ENCODE measurements around the gene TCEAL2. TPM values are rescaled to one million over a fixed set of nuclear protein-coding genes. Genes with fewer than 3 reads are reported as not detected.

Gene TCEAL2
- not detected in 2 replicates for total RNA-seq

DNA sequence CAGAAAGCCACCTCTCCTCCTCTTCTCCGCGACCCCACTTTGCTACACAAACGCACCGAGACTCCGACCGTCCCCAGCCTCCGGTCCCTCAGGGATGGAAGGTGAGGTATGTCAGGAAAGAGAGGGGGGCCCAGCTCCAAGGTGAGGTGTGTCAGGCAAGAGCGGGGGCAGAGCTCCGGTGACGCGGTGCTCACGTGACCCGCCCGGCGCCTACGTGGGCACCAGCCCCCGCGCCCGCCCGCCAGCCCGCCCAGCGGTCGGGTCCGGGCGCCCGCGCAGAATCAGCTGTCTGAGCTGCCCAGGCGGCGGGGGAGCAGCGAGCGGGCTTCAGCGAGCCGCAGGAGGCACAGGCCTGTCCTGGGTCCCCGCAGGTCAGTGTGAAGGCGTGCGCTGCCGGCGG lies at the start of gene TCEAL2:
TSS of gene TCEAL2 (plus strand) at position 244 of the 400 bp plus-strand sequence. CDS start 1,152 bp downstream, outside the sequence.

GRCh38 chrX:102142274-102142673 lies 16.8 kb downstream of the TCEAL2 start, which contains the start of gene TCEAL6:
TSS of gene TCEAL6 (minus strand) at chrX:102142481.

GRCh38 chrX:102155806-102156179 lies 30.3 kb downstream of the TCEAL2 start, which contains the start of gene BEX5:
TSS of gene BEX5 (minus strand) at chrX:102155977. CDS start at chrX:102154265, 1,712 bp downstream.

Other genes starting within 250 kb of the TCEAL2 start
- gene ZMAT1, start 193.7 kb upstream of the TCEAL2 start, total RNA-seq = 0.24 TPM in 1 of 2 replicates, not detected in the other
- gene TCEAL6, start 16.8 kb downstream of the TCEAL2 start, total RNA-seq = not detected in 2 replicates
- 1.1 and 1.2 TPM in 2 replicates for gene BEX5, start 30.3 kb downstream of the TCEAL2 start, total RNA-seq
- gene TCP11X1, start 89.6 kb downstream of the TCEAL2 start, total RNA-seq = not detected in 2 replicates
- not detected in 2 replicates for gene NXF2, start 121.5 kb downstream of the TCEAL2 start, total RNA-seq

All from tracheal epithelial cell (primary cell).